Limb (tissue), 2 donors: ENCODE data around the gene ZBTB5.
"Not testable (repeated sequence)": the region's sequence is repeated elsewhere in the genome, so short reads cannot be mapped to it uniquely, and the experiment has no call there.

Experiments used
- DNase-seq, 2 donors: peaks; one replicate each; pipeline ENCODE4 v3.0.0-alpha.2; 2016; ENCODE audit errors: extremely low spot score in 2 of 2

ZBTB5 gene

DNA sequence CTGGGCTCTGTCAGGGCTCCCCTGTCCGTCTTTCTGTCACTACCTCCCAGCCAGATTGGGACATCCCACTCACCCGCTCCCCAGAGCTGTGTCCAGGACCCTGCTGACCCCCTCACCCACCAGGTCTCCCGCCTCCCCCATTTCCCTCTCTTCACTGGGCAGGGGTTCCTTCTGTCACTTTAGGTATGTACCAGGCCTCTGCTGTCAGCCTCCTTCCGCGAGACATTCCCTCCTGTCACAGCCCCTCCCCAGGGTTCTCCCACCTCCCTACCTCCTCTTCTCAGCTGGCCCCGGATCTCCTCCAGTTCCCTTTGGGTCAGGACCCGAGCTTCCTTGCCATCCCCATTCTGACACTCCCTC, 21.0 kb upstream of the ZBTB5 start:
- no peak for DNase-seq

DNA sequence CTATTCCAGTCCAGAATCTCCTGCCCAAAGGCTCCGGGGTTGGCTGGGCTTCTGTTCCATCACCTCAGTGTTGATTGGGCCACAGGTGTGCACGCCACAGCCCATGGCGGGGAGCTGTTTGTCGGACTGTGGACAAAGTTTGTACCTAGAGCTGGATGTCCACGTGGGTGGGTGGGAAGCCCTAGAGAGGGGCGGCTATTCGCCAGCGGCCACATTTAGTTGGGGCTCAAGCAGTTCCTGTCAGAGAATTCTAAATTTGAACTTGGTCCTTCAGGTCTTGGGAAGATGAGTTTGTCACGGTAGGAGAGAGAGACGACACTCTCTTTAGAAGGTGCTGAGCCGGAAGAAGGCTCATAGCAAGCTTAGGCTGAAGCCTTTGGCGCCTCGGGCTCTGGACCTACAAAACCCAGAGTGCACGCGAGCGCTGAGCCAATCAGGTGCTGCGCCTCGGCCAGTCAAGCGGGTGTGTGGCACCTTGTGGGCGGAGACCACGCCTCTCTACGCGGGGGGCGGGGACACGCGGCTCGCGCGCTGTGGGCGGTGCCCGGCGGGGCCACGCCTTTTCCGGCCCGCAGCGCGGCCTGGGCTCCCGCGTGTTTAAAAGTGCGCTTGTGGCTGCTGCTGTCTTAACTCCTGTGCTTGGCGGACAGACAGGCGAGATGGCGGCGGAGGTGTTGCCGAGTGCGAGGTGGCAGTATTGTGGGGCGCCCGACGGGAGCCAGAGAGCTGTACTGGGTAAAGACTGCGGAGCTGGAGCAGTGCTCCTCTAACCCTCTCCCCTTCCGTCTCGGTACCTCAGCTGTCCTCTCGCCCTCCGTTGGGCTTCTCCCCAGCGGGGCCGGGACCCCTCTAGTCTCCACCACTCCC, 20.4 kb upstream of the ZBTB5 start, which contains the start of gene POLR1E:
Gene POLR1E, plus strand, starts transcription at position 560 of the 867 bp plus-strand sequence. Its CDS starts 100 bp downstream, at position 660.
- peak; percentile 85 to 90 for DNase-seq

DNA sequence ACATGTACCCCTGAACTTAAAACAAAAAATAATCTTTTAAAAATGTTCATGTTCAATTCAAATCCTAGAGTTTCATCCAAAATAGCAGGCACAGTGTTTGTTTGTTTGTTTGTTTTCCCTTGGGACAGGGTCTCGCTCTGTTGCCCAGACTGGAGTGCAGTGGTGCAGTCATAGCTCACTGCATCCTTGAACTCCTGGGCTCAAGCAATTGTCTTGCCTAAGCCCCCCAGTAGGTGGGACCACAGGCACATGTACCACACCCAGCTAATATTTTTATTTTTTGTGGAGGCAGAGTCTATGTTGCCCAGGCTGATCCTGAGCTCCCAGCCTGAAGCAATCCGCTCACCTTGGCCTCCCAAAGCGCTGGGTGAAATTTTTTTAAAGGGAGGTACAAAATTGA, 15.5 kb upstream of the ZBTB5 start:
- no peak for DNase-seq

DNA sequence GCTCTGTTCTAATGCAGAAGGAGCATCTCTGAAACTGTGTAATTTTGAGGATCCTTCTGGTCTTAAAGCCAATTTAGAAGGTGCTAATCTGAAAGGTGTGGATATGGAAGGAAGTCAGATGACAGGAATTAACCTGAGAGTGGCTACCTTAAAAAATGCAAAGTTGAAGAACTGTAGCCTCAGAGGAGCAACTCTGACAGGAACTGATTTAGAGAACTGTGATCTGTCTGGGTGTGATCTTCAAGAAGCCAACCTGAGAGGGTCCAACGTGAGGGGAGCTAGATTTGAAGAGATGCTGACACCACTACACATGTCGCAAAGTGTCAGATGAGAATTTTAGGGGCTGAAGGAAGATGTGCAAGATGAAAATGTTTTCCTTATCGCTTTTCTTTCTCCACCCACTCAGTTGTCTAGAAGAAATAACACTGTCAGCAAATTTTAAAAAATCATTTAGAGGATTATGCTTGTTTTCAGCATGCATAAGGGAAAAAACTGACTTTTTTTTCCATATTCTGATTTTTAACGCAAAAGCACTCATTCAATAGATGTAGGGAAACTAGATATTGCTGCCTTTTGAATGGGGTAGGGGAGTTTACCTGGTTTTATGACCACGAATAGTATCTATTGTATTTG, 12.9 kb upstream of the ZBTB5 start:
- DNase-seq: not testable (repeated sequence)

DNA sequence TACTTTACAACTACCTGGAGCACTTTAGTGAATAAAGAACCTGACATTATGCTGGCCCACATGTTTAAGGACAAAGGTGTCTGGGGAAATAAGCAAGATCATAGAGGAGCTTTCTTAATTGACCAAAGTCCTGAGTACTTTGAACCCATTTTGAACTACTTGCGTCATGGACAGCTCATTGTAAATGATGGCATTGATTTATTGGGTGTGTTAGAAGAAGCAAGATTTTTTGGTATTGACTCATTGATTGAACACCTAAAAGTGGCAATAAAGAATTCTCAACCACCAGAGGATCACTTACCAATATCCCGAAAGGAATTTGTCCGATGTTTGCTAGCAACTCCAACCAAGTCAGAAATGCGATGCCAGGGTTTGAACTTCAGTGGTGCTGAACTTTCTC, 12.2 kb upstream of the ZBTB5 start:
- not testable (repeated sequence) for DNase-seq

DNA sequence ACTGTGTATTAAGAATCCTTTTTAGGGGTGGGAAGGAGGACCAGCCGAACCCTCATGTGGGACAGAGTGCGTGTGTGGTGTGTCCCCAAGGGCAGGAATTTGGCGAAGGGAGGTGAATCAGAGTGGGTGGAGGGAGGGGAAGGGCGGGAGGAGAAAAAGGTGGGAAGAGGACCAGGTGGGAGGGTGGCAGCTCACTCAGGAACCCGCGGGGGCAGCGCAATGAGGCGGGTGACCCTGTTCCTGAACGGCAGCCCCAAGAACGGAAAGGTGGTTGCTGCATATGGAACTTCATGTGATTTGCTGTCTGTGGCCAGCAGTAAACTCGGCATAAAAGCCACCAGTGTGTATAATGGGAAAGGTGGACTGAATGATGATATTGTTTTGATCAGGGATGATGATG, 11.7 kb upstream of the ZBTB5 start:
- no peak for DNase-seq

DNA sequence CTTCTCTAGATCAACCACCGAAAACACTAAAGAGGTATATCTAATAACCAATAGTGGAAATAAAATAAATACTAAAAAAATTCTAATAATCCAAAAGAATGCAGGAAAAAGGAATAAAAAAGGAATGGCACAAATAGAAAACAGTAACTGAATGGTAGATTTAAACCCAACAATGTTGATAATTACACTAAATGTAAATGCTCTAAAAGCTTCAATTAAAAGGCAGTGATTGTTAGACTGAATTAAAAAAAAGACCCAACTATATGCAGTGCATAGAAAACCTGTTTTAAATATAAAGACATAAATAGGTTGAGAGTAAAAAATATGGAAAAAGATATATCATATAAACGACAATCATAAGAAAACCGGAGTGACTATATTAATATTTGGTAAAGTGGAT, 9.2 kb upstream of the ZBTB5 start:
- no peak for DNase-seq

DNA sequence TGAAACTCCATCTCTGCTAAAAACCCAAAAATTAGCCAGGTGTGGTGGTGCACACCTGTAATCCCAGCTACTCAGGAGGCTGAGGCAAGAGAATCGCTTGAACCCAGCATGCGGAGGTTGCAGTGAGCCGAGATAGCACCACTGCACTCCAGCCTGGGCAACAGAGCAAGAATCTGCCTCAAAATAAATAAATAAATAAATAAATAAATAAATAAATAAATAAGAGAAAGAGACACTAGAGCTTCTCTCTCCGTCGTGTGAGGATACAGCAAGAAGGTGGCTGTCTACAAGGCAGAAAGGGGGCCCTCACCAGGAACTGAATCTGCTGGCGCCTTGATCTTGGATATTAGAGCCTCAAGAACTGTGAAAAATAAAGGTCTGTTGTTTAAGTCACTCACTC, 8.7 kb upstream of the ZBTB5 start:
- DNase-seq: not testable (repeated sequence)

DNA sequence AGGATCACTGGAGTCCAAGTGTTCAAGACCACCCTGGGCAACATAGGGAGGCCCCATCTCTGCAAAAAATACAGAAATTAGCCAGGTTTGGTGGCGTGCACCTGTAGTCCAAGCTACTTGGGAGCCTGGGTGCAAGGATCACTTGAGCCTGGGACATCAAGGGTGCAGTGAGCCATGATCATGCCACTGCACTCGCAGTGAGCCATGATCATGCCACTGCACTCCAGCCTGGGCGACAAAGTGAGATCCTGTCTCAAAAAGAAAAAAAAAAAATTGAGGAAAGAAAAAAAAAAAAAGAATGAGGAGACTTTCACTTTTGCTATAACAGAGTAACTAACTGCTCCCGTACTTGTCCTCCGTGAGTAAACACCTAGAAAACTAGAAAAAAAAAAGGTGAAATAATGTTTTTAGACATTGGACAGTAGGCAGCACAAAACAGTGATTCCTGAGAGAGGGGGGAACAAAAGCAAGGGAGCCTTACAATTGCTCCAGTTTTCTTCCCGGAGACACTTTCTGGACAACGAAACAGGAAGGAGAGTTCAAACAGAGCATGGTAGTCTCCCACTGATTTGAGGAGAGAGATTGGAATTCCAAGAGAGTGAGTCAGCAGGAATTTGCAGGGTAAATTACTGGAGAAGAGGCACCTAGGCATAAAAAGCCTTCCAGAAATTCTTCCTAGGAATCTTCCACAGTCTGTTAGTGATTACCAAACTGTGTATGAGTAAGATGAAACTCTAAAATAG, 6.9 kb upstream of the ZBTB5 start:
- peak in 1 of 2 donors; percentile 21 for DNase-seq

DNA sequence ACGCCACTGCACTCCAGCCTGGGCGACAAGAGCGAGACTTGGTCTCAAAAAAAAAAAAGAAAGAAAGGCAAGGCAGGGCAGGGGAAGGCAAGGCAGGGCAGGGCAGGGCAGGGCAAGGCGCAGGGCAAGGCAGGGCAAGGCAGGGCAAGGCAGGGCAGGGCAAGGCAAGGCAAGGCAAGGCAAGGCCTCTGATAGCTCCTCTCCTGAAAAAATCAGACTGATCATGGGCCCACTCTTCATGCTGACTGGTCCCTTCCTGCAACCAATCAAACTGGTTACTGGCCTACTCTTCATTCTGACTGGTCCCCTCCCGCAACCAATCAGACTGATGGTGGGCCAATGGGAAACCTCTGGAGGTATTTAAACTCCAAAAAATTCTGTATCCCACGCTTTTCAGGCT, 3.4 kb upstream of the ZBTB5 start:
- DNase-seq: no peak

DNA sequence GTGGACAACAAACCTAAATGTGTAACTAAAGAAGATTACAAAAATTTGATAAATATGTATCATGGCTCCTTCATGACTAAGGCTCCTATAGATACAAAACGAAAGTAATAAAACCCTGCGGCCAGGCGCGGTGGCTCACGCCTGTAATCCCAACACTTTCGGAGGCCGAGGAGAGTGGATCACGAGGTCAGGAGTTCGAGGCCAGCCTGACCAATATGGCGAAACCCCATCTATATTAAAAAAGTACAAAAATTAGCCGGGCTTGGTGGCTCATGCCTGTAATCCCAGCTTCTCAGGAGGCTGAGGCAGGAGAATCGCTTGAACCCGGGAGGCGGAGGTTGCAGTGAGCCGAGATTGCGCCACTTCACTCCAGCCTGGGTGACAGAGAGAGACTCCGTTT, 2.3 kb upstream of the ZBTB5 start:
- not testable (repeated sequence) for DNase-seq

DNA sequence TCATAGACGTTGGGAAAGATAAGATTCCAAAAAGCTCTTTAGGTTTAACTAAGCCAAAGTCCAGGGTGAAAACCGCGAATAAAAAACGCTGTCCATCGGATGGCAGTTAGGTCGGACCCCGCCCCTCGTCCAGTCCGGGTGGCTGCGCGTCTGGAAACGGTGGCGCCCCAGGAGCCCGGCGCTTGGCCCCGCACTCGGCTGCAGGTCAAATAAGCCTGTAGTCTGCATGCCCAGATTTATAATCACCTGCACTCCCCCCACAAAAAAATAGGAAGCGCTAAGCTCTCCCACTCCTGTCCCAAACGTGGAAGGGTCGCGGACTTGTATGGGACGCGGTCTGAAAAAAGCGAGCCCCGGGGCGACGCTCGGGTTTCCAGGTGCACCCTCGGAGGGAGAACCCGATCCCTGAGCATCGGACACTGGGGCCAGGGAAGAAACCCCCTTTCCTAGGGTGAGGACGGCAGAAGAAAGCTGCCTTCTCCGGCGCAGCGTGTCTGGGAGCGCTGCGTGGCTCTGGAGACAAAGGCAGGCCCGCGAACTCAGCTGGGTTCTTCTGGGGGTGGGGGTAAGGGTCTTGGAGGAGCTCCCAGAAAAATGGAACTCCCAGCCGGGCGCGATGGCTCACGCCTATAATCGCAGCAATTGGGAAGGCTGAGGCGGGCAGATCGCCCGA, 923 bp upstream of the ZBTB5 start:
- peak; percentile 75 to 88 for DNase-seq

DNA sequence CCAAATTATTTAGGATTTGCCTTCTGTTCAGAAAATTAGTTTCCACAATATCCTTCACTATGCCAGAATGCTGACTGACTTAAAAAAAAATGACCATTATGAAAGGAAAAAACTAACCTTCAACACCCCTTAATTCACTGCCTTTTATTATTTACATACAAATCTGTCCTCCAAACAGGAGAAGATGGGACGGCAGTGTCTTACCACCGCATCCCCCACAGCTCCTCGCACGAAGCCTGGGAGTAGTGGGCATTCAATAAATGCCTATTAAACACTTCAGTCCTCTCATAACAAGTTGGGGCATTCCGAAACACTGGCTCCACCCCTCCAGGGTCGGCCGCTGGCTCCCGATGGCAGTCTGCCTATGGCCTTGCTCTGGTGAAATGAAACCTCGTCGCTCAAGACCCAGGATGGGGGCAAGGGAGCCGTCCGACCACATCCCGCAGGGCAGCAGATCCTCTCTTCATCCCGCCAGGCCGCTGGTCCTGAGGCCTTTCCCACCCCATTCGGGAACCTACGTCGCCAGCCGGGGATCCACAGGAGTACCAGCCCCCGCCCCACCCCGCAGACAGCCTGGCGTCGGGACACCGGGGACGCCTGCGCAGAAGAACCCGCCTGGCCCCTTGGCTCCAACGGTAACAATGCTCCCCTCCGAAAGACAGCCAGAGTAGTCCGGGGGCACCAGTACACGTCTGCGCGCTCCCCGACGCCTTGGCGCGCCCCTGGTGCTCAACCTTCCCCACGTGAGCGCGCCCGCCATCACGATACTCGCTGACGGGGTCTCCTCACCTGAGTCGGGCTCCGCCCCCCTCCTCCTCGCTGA, 613 bp downstream of the ZBTB5 start:
- DNase-seq: peak in 1 of 2 donors; percentile 69

DNA sequence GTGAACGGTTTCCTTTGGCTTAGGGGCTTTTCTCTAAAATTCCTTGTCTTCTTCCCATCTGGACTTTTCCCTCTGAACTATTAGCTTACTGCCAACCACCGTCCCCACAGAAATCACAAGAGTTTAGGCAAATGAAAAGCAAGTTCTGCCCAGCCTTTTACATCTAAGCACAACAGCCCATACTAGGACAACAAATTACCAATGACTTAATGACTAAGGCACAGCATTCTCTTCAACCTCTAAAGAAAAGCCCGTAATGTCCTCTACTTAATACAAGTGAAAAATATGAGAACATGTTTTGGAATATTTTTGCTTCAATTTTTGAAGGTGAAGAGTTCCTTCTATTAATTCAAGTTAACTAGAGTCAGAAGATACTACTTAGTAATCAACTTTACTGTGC, 1.2 kb downstream of the ZBTB5 start:
- DNase-seq: no peak

DNA sequence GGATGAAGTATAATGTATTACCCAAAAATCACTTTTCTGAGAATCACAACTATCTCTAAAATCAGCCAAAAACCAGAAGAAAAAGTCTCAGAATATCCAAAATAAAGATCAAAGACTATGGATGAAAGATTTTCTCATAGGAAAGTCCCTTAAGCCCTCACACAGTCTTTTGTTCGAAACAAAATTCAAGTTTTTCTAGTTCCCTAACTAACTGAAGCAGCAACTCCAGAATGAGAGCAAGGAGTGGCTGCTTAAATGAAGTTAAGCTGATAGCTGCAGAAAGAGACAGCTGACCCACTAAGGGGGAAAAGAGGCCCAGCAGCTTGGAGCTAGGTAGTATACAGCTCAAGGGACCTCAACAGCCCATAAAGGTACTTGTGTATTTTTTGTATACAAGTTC, 8.4 kb downstream of the ZBTB5 start:
- no peak for DNase-seq

DNA sequence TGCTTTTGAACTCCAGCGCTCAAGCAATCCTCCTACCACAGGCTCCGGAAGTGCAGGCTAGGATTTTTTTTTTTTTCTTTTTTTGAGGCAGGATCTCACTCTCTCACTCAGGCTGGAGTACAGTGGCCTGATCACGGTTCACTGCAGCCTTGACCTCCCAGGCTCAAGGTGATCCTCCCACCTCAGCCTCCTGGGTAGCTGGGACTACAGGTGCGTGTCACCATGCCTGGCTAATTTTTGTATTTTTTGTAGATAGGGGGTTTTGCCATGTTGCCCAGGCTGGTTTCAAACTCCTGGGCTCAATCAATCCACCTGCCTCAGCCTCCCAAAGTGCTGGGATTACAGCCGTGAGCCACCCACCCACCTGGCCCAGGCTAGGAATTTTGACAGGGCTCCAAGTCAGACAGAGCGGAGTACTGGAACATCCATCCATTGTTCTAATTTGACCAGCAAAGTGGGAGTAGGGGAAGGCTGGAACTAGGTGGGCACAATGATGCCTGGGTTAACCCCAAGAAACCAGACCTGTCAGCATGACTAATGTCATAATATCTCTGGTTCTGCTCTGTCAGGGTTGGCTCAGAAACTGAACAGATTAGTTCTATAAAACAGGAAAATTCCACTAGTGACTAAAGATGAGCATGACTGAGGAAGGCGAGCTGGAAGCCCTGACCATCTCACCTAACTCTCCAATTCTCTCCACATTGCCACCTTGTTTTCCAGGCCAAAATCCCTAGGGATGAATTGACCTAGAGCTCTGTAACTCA, 9.2 kb downstream of the ZBTB5 start:
- no peak for DNase-seq

DNA sequence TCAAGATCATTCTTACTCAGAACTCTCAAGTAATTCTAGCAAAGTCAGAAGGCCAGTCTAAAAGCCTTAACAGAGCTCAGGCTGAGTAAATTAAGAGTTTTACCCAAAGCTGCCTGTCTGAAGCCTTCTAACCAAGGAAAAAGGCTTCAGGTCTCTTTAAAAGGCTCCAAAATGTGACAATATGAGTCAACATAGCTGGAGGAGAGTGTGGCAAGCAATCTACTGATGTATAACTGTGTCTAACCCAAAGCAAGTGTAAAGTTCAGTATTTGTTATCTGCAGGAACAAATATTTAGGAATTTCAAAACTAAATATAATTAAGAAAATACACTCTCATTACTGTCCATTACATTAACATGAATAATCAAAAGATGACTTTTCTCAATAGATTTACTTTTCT, 11.0 kb downstream of the ZBTB5 start:
- no peak for DNase-seq

DNA sequence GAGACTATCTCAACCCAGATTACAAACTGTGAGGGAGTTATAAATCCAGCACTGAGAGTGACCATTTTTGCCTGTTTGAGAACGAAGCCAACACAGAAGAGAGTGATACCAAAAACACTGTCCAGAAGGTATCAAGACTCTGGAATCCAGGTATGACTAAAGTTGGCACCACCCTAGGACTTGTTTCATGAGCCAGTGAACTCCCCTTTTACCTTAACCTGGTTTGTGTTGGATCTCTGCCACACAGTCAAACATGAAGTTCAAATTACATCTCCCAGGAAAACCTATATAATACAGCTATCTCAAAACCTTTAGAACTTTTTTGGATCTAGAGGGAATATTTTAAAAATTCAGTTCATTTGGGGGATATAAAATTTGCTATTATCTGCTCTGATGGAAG, 11.4 kb downstream of the ZBTB5 start:
- DNase-seq: no peak

DNA sequence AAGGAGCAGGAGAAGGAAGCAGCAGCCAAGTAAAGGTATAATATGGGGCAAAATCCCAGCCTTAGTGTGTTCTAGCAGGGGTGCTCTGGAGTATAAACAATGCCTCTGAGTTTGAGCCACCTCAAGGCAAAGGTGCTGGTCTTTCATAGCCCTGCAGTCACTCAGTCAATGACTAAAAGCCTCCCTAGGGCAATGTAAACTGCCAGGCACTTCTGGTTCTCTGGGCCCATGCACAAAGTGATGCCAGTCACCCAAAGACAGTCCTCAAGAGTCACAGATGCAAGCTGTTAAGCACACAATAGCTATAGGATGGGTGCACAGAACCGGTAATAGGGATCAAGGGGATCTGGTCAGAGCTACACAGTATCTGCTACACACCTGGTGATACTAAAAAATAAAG, 12.6 kb downstream of the ZBTB5 start:
- DNase-seq: peak in 1 of 2 donors; percentile 10

DNA sequence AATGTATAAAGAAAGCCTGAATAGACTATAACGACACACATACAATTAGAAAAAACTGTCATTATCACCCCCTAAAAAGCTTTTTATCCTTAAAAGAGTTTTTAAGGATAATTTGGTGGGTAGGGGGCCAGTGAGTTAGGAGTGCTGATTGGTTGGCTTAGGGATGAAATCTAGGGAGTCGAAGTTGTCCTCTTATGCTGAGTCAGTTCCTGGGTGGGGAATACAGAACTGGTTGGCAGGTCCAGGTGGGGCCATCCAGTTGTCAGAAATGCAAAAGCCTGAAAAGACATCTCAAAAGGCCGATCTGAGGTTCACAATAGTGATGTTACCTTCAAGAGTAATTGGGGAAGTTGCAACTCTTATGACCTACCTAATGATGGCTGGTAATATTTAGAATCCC, 13.6 kb downstream of the ZBTB5 start:
- no peak for DNase-seq
